B cell (primary cell): ENCODE results near the gene DHX30. TPM values are rescaled to one million over a fixed set of nuclear protein-coding genes. Genes with fewer than 3 reads are reported as not detected.

Experiments used
- ATAC-seq: fragments of 200-7000 bp; cut with Tn5 transposase; one replicate; pipeline ENCODE4 v1.10.0; 2021; ENCODE audit warnings: low read depth, mild to moderate bottlenecking, moderate number of reproducible peaks, moderate library complexity
- CTCF ChIA-PET: fragments of 350-600 bp; sonication (Branson Sonifier 250); formaldehyde crosslinking; loops from one replicate; lab custom pipeline; 2021; ENCODE audit warnings: antibody characterized with exemption, inconsistent platforms; lab: Charles Lee
- POLR2A ChIA-PET: fragments of 350-600 bp; sonication (Branson Sonifier 250); formaldehyde crosslinking; loops from one replicate; lab custom pipeline; 2021; ENCODE audit warnings: antibody characterized with exemption; lab: Charles Lee
- DNase-seq: peaks from one replicate; pipeline ENCODE4 v3.0.0; 2013
- H2AFZ ChIP-seq: 2 replicates; pipeline ENCODE4 v1.6.1; 2012; ENCODE audit warnings: mild to moderate bottlenecking, low read depth, low read length; ENCODE audit not compliant: insufficient read depth, poor library complexity, severe bottlenecking
- H3K27ac ChIP-seq, 2 donors: 1 replicate in 1 of 2; 2 replicates in 1 of 2; pipeline ENCODE4 v1.5.1; 2012 to 2013; ENCODE audit warnings: low read length in 2 of 2, mild to moderate bottlenecking in 2 of 2, moderate library complexity in 1 of 2
- H3K27me3 ChIP-seq, 4 experiments: fragments of 200-600 bp in 1 of 4; sonication (generic) in 1 of 4; replicated peaks in 1 of 4; 1 replicate in 2 of 4; 2 replicates in 2 of 4; pipeline versions ENCODE4 v1.6.1 to v1.7.0; 2013 to 2016; ENCODE audit warnings: low read length in 3 of 4, mild to moderate bottlenecking in 2 of 4, mixed read lengths in 1 of 4, moderate library complexity in 1 of 4; ENCODE audit not compliant: insufficient read depth in 4 of 4, control insufficient read depth in 3 of 4; ENCODE audit errors: control extremely low read depth in 1 of 4
- H3K36me3 ChIP-seq, 2 experiments: replicated peaks in 1 of 2; 1 replicate in 1 of 2; 2 replicates in 1 of 2; pipeline versions ENCODE4 v1.6.1 to v1.7.1; 2013; ENCODE audit warnings: low read length in 1 of 2; ENCODE audit not compliant: insufficient read depth in 2 of 2, control insufficient read depth in 1 of 2; ENCODE audit errors: control extremely low read depth in 1 of 2, extremely low read depth in 1 of 2
- H3K4me1 ChIP-seq, 2 donors: fragments of 200-600 bp in 1 of 2; sonication (generic) in 1 of 2; 1 replicate in 1 of 2; 2 replicates in 1 of 2; pipeline versions ENCODE4 v1.5.1 to v1.6.1; 2013 to 2017; ENCODE audit warnings: low read length in 2 of 2; ENCODE audit not compliant: control insufficient read depth in 2 of 2, insufficient read depth in 2 of 2
- H3K4me2 ChIP-seq: replicated peaks from 2 replicates; pipeline ENCODE3; 2012; ENCODE audit warnings: mild to moderate bottlenecking, low read depth, low read length; ENCODE audit not compliant: poor library complexity, severe bottlenecking
- H3K4me3 ChIP-seq, 5 experiments: fragments of 200-600 bp in 1 of 5; sonication (generic) in 1 of 5; 1 replicate in 3 of 5; 2 replicates in 2 of 5; pipeline versions ENCODE4 v1.5.1 to v1.7.0; 2011 to 2016; ENCODE audit warnings: low read length in 4 of 5, mild to moderate bottlenecking in 4 of 5, low read depth in 2 of 5, control low read depth in 1 of 5, moderate library complexity in 1 of 5; ENCODE audit not compliant: insufficient read depth in 1 of 5; ENCODE audit errors: control extremely low read depth in 1 of 5, extremely low read depth in 1 of 5
- H3K79me2 ChIP-seq: fragments of 200-600 bp; sonication (generic); one replicate; pipeline ENCODE4 v1.6.0; 2016; ENCODE audit warnings: low read length; ENCODE audit not compliant: control insufficient read depth, insufficient read depth
- H3K9ac ChIP-seq: fragments of 200-600 bp; sonication (generic); 2 replicates; pipeline ENCODE4 v1.6.1; 2017; ENCODE audit warnings: mild to moderate bottlenecking, low read length, moderate library complexity
- H3K9me3 ChIP-seq, 3 donors: one replicate each; pipeline versions ENCODE4 v1.6.1 to v1.7.1; 2013; ENCODE audit warnings: low read length in 2 of 3; ENCODE audit not compliant: control insufficient read depth in 2 of 3, insufficient read depth in 1 of 3; ENCODE audit errors: control extremely low read depth in 1 of 3
- H4K20me1 ChIP-seq: 2 replicates; pipeline ENCODE4 v1.6.0; 2012; ENCODE audit warnings: mild to moderate bottlenecking, low read length; ENCODE audit not compliant: insufficient read depth, control insufficient read depth, poor library complexity, severe bottlenecking
- H3K27ac Mint-ChIP-seq: one replicate; pipeline ENCODE4 v1.8.0; 2021; ENCODE audit warnings: mixed read lengths
- H3K27me3 Mint-ChIP-seq: one replicate; pipeline ENCODE4 v1.8.0; 2021; ENCODE audit warnings: mixed read lengths
- H3K4me1 Mint-ChIP-seq: one replicate; pipeline ENCODE4 v1.8.0; 2021; ENCODE audit warnings: mixed read lengths
- H3K4me3 Mint-ChIP-seq: one replicate; pipeline ENCODE4 v1.8.0; 2021; ENCODE audit warnings: mixed read lengths
- H3K9me3 Mint-ChIP-seq: one replicate; pipeline ENCODE4 v1.8.0; 2022; ENCODE audit warnings: mixed read lengths; ENCODE audit not compliant: insufficient read depth
- EZH2 ChIP-seq: IDR thresholded peaks from 2 replicates; pipeline ENCODE4 v1.6.1; 2012; ENCODE audit warnings: borderline replicate concordance, low read depth, mild to moderate bottlenecking, moderate library complexity, low read length; ENCODE audit not compliant: insufficient read depth, poor library complexity, severe bottlenecking
- WGBS: methylation state at CpG from one replicate; pipeline ENCODE4 v1.1.5; 2013; ENCODE audit warnings: missing lambda C conversion rate; ENCODE audit not compliant: insufficient coverage; 5-methylcytosine and 5-hydroxymethylcytosine counted together
- intact Hi-C: fragments of 100-400 bp; cut with micrococcal nuclease; formaldehyde crosslinking; loops from one replicate; pipeline ENCODE4 v1.10.0; 2022
- polyA plus RNA-seq: library from polyadenylated mRNA; depleted of rRNA; stranded (reverse); fragments of >200 nt; gene quantifications from 2 replicates; pipeline ENCODE4 v1.2.3, GENCODE V29; 2012
- total RNA-seq, 2 donors: library from RNA; stranded (reverse); fragments of 120-200 nt in 1 of 2; gene quantifications; 1 replicate in 1 of 2; 2 replicates in 1 of 2; pipeline versions ENCODE4 v1.2.3 to v1.2.4, GENCODE V29; 2013 to 2022
- TF ChIP-seq, protein P1 (sequence below): fragments of 200-600 bp; IDR thresholded peaks from one replicate; pipeline ENCODE4 v1.8.0; 2022; ENCODE audit warnings: antibody characterized with exemption, mild to moderate bottlenecking

Gene DHX30
- total and polyA plus RNA-seq, 2 donors (not counting 1 experiment from before 2014, with no cell fraction given), result 77.0 to 81.8 TPM

DNA sequence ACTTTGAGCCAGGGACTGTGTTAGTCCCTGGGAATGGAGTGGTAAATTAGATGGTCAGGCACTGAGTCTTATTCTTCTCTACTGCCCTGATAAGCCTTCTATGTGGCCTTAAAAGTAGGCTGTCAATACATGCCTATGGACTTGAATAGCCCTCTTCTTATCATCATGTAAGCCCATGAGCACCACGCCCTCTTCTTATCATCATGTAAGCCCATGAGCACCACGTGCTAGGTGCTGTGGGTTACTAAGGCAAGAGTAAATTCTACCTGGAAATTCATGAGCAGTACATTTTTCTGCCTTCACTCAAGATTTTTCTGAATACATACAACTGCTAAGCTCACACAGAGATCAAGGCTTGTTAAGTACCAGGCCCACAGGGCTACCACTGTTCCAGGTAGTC, 68.5 kb downstream of the DHX30 start:
- no peak overlapping the region for H3K9ac ChIP-seq
- no peaks in the 10 kb centered on the region for H4K20me1 ChIP-seq
- no peak overlapping the region for H3K4me3 ChIP-seq
- H3K79me2 ChIP-seq, result no peaks in the 10 kb centered on the region
- TF ChIP-seq, protein P1, sequence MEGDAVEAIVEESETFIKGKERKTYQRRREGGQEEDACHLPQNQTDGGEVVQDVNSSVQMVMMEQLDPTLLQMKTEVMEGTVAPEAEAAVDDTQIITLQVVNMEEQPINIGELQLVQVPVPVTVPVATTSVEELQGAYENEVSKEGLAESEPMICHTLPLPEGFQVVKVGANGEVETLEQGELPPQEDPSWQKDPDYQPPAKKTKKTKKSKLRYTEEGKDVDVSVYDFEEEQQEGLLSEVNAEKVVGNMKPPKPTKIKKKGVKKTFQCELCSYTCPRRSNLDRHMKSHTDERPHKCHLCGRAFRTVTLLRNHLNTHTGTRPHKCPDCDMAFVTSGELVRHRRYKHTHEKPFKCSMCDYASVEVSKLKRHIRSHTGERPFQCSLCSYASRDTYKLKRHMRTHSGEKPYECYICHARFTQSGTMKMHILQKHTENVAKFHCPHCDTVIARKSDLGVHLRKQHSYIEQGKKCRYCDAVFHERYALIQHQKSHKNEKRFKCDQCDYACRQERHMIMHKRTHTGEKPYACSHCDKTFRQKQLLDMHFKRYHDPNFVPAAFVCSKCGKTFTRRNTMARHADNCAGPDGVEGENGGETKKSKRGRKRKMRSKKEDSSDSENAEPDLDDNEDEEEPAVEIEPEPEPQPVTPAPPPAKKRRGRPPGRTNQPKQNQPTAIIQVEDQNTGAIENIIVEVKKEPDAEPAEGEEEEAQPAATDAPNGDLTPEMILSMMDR, result no peak
- no peaks in the 10 kb centered on the region for H3K4me1 Mint-ChIP-seq
- ChIA-PET POLR2A (no interaction called here), CTCF (no interaction called here)
- no peaks in the 10 kb centered on the region for H3K9me3 ChIP-seq
- peaks cover 16 to 53% of the 10 kb centered on the region in 2 experiments for H3K36me3 ChIP-seq
- no peak overlapping the region for H2AFZ ChIP-seq
- WGBS, result no CpG with 5 or more reads among the region's 2 CpGs
- H3K27ac Mint-ChIP-seq, result no peak overlapping the region
- intact Hi-C loops, result no loop called here
- no peak for DNase-seq
- H3K4me2 ChIP-seq, result no peak overlapping the region
- no peak overlapping the region for H3K4me3 Mint-ChIP-seq
- no peaks in the 10 kb centered on the region for H3K4me1 ChIP-seq
- H3K27me3 ChIP-seq, result no peaks in the 10 kb centered on the region
- no peaks in the 10 kb centered on the region for H3K9me3 Mint-ChIP-seq
- no peak for ATAC-seq
- H3K27me3 Mint-ChIP-seq, result no peaks in the 10 kb centered on the region
- H3K27ac ChIP-seq, result no peak overlapping the region

DNA sequence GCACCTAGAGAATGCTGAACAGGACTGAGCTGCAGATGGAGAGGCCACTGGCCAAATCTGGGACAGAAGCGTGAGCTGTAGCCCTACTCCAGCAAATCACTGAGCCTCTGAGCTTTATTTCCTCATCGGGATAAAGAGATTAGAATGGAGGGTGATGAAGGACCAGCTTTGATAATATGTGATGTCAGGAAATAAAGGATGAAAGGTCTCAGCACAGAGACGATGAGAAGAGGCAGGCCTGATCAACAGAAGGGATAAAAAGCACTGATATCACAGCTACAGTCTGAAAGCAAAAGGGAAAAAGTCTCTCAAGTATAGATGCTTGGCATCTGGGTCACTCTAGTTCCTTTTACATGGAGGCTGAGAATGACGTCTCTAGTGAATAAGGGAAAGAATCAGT, 70.0 kb downstream of the DHX30 start:
- ATAC-seq (no peak), DNase-seq (no peak)
- Mint-ChIP-seq H3K9me3 (no peaks in the 10 kb centered on the region), H3K4me3 (no peak overlapping the region), H3K4me1 (peaks cover 5% of the 10 kb centered on the region), H3K27me3 (no peaks in the 10 kb centered on the region), H3K27ac (no peak overlapping the region)
- no peaks in the 10 kb centered on the region for H4K20me1 ChIP-seq
- H3K27ac ChIP-seq, result no peak overlapping the region
- no peak for TF ChIP-seq EZH2
- TF ChIP-seq, protein P1, result no peak
- intact Hi-C loops, result no loop called here
- H3K4me1 ChIP-seq, result no peaks in the 10 kb centered on the region
- no peaks in the 10 kb centered on the region for H3K9me3 ChIP-seq
- H3K27me3 ChIP-seq, result no peaks in the 10 kb centered on the region
- ChIA-PET POLR2A (no interaction called here), CTCF (no interaction called here)
- 100% methylated on average over 1 of the region's 4 CpGs for WGBS
- no peak overlapping the region for H3K4me3 ChIP-seq
- H2AFZ ChIP-seq, result no peak overlapping the region
- H3K4me2 ChIP-seq, result no peak overlapping the region
- H3K9ac ChIP-seq, result no peak overlapping the region
- peaks cover 17 to 40% of the 10 kb centered on the region in 2 experiments for H3K36me3 ChIP-seq
- H3K79me2 ChIP-seq, result no peaks in the 10 kb centered on the region
